ENCODE measurements around the gene LRRIQ1.
"Not testable (repeated sequence)": the region's sequence is repeated elsewhere in the genome, so short reads cannot be mapped to it uniquely, and the experiment has no call there.

Gene LRRIQ1, protein sequence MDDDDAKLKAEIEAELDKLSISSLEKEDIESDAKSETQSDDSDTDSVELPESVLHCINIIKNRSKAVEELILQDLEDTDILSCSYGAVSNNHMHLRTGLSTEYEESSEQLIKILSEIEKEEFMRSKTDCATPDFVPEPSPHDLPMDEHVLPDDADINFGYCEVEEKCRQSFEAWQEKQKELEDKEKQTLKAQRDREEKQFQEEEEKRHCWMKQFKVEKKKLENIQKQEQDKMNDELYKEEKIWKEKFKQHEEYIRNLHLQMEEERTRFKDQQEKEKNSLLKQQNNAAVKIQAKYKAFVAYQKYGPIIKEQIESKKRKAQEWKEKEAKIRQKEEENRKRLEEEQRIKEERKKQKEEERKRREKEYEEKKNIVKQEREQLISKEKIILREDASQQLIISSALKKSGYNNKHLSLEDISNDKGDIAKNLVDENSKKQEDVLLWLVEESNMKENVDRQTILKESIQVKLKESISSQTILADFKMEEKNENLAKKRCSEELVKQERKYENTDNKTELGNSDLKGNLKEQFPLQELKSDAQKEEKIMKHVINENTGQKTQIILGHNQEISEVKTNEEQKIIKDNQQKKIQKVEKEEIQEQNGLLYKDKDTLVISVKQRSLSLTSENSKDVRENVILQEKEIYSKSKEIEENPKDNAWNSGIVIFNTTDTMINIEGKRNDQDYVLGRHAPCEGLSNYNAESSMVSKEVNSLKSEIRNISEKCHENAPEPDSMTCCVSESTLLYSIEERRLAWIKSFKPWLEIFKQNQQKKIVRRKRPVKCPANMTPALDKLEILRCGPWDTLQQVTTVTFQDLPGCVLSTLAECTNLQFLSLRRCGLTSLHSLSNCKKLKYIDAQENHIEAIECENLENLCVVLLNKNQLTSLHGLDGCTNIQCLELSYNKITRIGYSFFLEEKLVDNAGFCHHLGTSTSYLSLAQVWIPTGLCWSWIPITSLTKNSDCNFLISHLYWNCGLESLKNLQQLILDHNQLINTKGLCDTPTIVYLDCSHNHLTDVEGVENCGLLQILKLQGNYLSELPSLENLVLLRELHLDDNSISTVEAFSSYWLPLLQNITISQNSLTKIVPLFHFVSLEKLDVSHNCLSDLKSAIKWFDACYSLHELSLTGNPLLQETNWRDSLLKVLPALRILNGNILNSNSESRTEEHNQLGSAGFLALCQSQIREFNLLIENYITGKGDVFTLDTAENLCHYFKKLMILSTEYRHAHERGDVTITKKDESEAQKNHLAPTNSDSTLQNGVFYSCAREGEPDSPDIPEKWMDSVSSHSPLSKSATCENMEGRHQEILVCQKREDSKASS (N-terminal part only)

DNA sequence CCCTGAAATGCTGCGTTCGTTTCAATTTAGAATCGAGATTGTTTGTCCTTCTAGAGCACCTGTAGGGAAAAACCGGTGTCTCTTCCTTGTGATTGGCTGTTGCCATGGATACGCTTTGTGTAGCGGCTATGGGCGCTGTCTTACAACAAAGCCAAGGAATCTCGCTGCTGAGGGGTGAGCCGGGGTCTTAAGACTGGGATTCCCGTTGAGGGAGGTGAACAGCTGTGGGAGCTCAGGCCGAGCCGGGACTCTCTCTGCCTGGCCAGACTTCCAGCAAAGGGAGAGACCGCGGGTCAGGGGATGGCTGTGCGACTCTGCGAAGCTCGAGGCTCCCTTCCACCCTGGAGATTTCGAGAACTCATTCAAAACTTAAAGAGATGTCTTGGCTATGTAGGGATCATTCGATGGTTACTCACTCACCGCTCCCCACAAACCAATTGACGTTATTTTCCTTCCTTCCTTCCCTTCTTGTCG lies at the start of gene LRRIQ1, which contains the start of gene TSPAN19:
Gene LRRIQ1, plus strand, starts transcription at position 118 of the 474 bp plus-strand sequence. CDS start 1,826 bp downstream, outside the sequence.
Gene TSPAN19, minus strand, starts transcription at position 44 of the 474 bp plus-strand sequence. CDS start 6,331 bp downstream, outside the sequence.
- peak; percentile 25 for DNase-seq

DNA sequence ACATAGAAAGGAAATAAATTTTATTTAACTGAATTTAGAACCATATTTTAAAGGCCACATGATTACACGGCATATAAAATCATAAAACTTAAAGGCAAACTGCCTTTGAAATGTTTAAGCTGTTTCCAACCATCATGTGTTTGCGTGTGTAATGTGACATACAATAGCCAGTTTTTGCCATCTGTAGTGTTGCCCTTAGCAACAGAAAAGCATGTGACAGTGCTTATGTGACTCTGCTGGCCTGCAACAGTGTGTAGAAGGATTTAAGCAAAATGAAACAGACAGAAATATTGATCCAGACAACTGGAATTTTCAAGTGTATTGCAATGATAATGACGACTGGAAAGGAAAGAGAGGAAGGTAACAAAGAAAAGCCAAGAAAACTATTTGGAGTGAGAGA lies 49.6 kb upstream of the LRRIQ1 start:
- DNase-seq, result no peak

DNA sequence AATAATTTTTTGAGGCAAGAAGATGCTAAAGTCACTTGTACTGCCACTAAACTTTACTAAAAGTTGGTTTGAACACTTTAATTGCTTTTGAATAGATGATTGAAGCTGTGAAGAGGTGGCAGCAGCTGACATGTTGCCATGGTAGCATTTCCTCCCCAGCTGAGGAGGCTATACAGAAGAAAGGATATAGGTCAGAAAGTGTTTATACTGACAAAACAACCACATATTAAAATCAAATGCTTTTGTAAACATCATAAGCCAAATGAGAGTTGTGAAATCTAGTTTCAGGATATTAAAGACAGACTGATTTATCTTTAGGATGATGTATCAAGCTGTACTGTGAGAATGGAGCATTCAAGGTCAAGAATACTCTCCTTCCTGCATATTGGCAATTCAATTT lies 41.7 kb upstream of the LRRIQ1 start:
- no peak for DNase-seq

DNA sequence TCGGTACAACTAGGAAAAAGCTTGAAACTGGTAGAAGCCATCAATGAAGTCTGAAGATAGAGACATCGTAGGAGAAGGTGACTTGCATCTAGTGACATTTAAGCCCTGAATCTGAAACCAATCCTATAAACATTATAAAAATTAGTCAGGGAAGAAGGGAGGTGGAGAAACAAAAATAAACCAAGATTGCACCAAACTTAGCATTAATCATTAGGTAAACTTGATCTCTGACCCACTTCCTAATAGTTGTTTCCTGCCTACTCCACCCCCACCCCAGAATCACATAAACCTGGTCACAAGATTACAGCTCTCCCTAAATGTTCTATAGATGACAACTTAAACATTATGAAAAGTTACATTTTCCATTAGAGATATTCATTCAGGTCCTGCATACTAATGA lies 40.5 kb upstream of the LRRIQ1 start:
- no peak for DNase-seq

DNA sequence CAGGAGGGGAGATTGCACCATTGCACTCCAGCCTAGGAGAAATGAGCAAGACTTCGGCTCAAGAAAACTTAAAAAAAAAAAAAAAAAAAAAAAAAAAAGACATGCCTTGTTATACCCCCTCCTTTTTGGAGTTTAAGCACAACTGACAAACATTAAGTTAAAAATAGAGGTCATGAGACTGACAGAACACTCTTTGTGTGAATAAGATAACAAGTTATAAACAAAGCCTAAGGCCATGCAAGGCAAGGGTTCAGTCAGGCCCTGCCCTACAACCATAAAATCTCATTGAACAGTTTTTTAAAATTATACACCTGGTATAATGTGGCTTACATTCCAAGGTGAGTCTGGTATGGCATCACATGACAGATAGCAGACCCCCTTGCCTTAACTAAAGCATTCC lies 39.4 kb upstream of the LRRIQ1 start:
- no peak for DNase-seq

DNA sequence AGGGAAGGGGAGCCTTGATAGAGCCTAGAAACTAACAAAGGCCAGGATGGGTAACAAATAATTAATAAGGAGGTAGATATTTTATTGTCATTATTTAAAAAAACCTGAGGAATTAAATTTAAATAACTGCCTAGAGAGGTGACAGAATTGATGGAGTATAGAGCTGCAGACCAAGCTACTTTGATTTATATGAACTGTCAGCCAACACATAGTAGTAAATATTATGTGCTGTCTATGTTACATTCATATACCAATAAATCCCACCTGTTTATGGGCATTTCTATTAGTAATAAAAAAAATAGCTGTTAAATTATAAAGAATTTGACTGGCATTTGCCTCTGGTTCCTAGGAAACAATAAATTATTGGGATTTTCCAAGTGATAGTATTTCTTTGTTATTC lies 37.8 kb upstream of the LRRIQ1 start:
- DNase-seq, result no peak

DNA sequence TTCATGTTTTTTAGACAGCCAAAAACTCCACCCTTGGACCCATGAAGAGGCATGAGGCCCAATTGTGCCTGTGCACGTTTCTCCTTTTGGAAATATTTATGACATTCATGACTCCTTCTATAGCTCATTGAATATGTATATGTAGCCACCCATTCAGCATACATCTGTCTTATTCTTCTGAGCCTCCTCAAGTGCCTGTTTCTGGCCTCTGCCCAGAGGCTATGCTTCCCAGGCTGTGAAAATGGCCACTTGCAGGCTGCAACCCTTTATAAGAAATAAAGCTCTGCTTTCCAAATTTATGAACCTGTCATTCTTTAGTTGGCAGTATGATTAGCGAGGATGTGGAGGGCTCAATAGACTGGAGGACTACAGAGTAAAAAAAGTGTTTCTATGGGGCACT lies 35.4 kb upstream of the LRRIQ1 start:
- no peak for DNase-seq

DNA sequence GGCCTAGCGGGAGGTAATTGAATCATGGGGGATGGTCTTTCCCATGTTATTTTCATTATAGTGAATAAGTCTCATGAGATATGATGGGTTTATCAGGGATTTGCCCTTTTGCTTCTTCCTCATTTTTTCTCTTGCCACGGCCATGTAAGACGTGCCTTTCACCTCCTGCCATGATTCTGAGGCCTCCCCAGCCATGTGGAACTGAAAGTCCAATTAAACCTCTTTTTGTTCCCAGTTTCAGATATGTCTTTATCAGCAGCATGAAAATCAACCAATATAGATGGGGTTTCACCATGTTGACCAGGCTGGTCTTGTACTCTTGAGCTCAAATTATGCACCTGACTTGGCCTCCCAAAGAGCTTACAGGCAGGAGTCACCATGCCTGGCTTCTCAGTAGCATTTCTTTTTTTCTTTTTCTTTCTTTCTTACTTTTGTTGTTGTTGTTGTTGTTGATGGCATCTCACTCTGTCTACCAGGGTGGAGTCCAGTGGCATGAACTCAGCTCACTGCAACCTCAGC lies 33.3 kb upstream of the LRRIQ1 start:
- no peak for DNase-seq

DNA sequence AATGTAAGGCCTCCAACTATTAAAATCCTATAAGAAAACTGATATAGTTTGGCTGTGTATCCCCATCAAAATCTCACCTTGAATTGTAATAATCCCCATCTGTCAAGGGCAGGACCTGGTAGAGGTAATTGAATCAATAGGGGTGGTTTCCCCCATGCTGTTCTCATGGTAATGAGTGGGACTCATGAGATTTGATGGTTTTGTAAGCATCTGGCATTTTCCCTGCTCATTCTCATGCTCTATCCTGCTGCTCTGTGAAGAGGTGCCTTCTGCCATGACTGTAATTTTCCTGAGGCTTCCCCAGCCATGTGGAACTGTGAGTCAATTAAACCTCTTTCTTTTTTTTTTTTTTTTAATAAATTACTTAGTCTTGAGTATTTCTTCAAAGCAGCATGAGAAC lies 31.9 kb upstream of the LRRIQ1 start:
- DNase-seq, result no peak

DNA sequence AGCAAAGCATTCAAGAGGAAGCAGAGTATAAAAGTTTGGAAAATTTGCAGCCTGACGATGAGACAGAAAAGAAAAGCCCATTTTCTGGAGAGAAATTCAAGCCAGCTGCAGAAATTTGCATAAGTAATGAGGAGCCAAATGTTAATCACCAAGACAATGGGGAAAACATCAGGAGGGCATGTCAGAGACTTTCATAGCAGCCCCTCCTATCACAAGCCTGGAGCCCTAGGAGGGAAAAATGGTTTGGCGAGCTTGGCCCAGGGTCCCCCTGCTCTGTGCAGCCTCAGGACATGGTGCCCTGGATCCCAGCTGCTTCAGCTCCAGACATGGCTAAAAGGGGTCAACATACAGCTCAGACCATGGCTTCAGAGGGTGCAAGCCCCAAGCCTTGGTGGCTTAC lies 31.1 kb upstream of the LRRIQ1 start:
- not testable (repeated sequence) for DNase-seq

DNA sequence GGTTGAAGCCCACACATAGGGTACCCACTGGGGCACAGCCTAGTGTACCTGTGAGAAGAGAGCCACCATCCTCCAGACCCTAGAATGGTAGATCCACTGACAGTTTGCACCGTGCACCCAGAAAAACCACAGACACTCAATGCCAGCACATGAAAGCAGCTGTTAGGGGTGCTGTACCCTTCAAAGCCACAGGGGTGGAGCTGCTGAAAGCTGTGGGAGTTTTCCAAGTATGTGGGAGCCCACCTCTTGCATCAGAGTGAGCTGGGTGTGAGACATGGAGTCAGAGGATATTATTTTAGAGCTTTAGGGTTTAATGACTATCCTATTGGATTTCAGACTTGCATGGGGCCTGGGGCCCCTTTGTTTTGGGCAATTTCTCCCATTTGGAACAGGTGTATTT lies 30.5 kb upstream of the LRRIQ1 start:
- no peak for DNase-seq

DNA sequence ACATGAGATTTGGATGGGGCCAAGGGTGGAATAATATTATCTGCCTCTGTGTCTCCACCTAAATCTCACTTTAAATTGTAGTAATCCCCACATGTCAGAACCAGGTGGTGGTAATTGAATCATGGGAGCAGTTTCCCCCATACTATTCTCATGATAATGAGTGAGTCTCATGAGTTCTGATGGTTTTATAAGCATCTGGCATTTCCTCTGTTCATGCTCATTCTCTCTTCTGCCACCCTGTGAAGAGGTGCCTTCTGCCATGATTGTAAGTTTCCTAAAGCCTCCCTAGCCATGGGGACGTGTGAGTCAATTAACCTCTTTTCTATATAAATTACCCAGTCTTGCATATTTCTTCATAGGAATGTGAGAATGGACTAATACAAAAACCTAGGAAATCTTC lies 29.9 kb upstream of the LRRIQ1 start:
- DNase-seq, result no peak

DNA sequence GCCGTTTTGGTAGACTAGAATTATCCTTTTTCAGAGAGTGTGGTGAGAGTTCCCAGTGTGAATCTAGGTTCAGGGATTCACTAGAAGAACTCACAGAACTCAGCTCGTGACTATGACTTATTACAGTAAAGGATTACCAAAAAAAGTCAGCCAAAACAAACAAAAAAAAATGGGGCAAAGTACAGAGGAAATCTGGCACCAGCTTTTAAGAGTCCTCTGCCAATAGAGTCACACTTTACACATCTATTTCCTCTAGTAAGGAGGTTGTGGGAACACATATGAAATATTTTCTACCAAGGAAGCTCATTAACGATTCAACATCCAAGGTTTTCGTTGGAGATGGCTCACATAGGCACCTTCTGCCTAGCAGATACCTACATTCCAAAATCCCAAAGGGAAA lies 28.3 kb upstream of the LRRIQ1 start:
- no peak for DNase-seq

DNA sequence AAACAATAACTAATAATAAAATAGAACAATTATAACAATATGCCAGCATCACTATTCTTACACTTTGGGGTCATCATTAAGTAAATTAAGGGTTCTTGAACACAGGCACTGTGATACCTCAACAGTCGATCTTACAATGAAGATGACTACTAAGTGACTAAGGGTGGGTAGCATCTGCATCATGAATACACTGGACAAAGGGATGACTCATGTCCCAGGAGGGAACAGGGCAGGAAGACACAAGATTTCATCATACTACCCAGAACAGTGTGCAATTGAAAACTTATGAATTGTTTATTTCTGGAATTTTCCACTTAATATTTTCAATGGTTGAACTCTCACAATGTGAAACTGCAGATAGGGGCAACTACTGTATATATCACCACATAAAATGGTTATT lies 19.7 kb upstream of the LRRIQ1 start:
- no peak for DNase-seq

DNA sequence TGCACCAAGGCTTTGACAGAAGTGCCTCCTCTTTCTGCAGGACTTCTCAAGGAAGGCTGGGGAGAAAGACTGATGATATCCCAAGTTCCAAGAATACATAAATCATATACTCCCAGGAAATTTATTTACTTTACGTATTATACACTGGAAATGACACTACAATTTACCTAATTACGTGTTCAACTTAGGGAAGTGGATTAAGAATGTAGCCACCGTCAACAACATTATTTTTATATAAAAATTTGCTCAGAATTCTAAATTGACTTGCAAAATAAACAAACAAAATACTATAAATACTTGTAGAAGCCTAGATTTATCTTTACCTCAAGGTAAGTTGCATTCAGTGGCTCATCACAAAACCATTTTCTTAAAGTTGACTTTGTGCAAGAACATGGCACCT lies 19.0 kb upstream of the LRRIQ1 start:
- no peak for DNase-seq

DNA sequence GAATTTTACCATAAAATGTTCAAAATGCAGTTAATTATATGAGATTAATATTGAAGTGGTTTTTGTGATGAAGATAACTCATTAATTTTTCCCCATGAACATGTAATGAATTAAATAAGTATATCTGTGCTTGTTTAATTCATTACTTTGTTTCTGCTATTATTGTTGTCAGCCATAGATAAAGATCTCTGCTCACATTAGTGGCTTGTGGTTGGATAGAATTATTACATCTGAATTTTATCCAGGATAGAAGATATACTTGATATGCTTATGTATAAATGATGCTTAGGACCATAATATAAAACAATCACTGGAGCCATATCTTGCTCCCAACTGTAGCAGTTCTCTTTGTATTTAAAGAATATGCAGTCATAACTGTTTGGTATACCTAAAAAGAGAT lies 18.5 kb upstream of the LRRIQ1 start:
- no peak for DNase-seq

DNA sequence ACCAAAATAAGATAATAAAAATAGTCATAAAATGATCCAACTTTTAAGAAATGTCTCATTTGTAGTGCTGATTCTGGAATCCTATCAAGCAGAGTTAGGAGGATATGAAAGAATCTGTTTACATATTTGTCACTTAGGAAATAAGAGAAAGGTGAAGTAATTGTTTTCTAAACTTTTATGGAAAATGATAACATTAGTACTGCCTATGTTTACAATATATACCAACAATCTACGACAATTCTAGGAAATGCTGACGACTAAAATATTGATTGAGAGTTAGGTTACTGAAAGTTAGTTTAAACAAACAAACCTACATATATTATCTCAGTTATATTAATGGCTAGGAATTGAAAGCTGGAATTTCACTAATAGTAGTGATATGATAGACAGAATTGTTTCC lies 18.1 kb upstream of the LRRIQ1 start:
- no peak for DNase-seq

DNA sequence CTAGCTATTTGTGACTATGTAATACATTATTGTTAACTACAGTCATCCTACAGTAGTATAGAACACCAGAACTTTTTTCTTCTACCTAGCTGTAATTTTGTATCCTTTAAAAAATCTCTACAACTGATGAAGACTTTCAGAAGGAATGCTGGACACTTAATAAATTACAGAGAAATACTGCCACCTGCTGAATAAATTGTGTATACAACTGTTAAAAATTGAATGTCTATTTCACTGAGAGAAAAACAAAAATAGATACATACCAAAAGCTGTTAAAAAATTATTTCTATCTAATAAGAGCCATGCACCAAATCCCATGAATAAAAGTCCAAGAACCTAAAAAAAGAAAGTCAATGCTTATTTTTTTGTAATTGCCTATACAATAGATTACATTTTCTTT lies 6.7 kb upstream of the LRRIQ1 start:
- no peak for DNase-seq

DNA sequence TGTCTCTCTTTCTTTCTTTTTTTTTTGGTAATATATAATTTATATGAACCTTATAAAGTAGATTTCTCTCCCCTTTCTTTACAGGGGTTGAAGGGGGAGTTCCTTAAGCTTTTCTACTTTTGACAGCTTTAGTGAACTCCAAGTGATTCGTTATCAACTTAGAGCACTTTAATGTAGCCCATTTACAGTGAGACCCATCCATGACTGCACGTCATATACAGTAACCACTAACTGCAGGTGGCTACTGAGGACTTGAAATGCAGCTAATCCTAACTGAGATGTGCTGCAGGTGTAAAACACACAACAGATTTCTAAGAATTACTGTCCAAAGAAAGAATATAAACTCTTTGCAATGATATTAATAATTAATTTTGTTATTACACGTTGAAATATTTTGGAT lies 582 bp downstream of the LRRIQ1 start:
- DNase-seq, result no peak

DNA sequence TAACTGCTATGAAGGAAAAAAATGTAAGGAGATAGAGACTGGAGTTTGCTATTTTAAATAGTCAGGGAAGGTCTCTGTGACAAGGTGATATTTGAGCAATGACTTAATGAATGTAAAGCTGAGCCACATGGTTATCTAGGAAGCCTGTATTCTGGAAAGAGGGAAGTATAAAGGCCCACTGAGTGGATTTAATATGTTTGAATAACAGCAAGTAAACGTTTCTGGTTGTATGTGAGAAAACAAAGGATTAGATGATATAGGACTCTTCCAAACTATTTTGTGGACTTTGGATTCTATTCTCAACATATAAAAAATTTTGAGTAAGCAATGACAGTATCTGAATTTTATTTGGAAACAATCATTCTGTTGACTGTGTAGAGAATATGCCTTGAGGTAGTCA lies 5.2 kb downstream of the LRRIQ1 start:
- no peak for DNase-seq

DNA sequence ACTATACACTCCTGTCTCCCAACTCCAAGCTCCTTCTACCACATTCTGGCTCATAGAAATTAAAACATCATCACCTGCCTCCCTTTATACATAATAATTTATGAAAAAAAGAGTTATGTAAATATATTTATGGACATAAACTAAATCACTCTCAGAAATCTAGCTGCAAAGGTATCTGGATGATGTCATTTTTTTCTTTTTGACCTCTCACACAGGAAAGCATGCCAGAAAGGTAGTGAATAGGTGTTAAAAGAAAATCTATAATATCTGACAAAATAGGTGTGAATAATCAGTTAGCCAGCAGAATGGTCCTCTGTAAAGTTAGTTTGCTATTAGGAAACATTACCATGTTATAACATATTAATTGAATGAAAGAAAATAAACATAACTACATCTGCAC lies 7.7 kb downstream of the LRRIQ1 start:
- DNase-seq, result no peak

DNA sequence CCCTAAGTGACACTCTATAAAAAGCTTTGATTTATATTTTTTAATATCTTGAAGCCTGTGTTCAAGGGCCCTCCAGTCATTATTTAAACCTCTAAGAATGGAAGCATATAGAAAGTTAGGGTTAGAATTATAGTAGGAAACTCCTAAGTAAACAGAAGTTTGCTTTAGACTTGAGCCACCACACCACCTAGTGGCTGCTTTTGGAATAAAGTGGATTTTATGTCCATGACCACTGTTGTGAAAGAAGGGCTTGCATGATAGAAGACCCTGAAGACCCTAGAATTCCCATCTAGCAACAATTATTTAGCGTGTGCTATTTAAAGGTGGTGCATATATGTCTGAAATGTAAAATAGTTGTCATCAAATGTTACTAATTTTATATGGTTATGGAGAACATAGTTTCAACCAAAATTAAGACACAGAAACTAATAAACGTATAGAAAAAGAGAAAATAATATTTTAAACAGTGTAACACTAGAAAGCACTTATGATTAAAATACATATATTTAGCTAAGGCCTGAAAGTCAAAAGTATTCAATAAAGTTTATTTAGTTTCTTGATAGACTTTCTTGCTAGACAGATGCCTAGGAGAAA lies 21.3 kb downstream of the LRRIQ1 start:
- DNase-seq, result peak; percentile 29
